Heart left ventricle (tissue), 13 donors: Measurements from ENCODE around the gene TAC4.

ENCODE experiments used
- POLR2A ChIP-seq, 2 donors: fragments of 450-650 bp; IDR thresholded peaks; one replicate each; pipeline ENCODE4 v1.6.1; 2017; ENCODE audit warnings: antibody characterized with exemption in 2 of 2, mild to moderate bottlenecking in 2 of 2, moderate library complexity in 2 of 2
- TF ChIP-seq, protein P1 (sequence below), 12 donors: fragments of 200-600 bp; sonication (generic) in 4 of 12; IDR thresholded peaks; one replicate each; pipeline versions ENCODE4 v1.5.0 to v1.8.0; 2018 to 2022; ENCODE audit warnings: antibody characterized with exemption in 12 of 12, mild to moderate bottlenecking in 5 of 12
- donor health status: ischemic (EF 13 %, LVEDD 7.1; RV severe dilation, severe dysfunction).
- donor health status: DM: no; HTN: yes; CAD: no.
- donor health status: DM: no; HTN: no; CAD: no.
- donor health status: ischemic (EF 25% LVEDD 6.9; RV normal size, moderate dysfunction).
- donor health status: ischemic (EF 25% LVEDD 5.7; RV mildly dilated, moderate dysfunction).
- donor health status: ischemic (EF 35%, LVEDD 5.7; RV mildly dilated, moderate dysfunction).
- donor health status: nonischemic (EF 11% LVEDD 7.7; RV severe dilation, severe dysfunction).
- donor health status: DM: yes; HTN: yes; CAD: no.
- donor health status: PGD.
- donor health status: ischemic (EF 29% LVEDD 5.4; RV normal size, mild dysfunction).
- donor health status: nonischemic (EF 23%, LVEDD 6.1; RV moderate dilation, normal function).

DNA sequence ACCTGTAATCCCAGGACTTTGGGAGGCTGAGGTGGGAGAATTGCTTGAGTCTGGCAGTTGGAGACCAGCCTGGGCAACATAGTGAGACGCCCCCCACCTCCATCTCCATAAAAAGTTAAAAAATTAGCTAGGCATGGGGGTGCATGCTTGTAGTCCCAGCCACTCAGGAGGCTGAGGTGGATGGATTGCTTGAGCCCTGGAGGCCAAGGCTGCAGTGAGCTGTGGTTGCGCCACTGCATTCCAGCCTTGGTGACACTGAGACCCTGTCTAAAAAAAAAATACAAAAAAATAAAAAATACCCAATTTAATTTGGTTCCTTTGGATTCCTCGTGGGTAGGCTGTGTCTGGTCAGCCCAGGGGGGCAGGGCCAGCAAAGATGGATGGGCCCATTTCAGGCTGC, 26.1 kb upstream of the TAC4 start:
- TF ChIP-seq POLR2A (IDR thresholded peaks at IDR 0.05) = no peak
- TF ChIP-seq, protein P1, sequence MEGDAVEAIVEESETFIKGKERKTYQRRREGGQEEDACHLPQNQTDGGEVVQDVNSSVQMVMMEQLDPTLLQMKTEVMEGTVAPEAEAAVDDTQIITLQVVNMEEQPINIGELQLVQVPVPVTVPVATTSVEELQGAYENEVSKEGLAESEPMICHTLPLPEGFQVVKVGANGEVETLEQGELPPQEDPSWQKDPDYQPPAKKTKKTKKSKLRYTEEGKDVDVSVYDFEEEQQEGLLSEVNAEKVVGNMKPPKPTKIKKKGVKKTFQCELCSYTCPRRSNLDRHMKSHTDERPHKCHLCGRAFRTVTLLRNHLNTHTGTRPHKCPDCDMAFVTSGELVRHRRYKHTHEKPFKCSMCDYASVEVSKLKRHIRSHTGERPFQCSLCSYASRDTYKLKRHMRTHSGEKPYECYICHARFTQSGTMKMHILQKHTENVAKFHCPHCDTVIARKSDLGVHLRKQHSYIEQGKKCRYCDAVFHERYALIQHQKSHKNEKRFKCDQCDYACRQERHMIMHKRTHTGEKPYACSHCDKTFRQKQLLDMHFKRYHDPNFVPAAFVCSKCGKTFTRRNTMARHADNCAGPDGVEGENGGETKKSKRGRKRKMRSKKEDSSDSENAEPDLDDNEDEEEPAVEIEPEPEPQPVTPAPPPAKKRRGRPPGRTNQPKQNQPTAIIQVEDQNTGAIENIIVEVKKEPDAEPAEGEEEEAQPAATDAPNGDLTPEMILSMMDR (IDR thresholded peaks at IDR 0.05) = no peak
